ENCODE data around the gene DPH3. TPM values are rescaled to one million over a fixed set of nuclear protein-coding genes. Genes with fewer than 3 reads are reported as not detected.

The DPH3 gene
- total and polyA plus RNA-seq, 10 of the 15 experiments (the other 5 are each of a cell fraction or from before 2014, with no cell fraction given) = 10.8 to 71.8 (median 23.4) TPM

DNA sequence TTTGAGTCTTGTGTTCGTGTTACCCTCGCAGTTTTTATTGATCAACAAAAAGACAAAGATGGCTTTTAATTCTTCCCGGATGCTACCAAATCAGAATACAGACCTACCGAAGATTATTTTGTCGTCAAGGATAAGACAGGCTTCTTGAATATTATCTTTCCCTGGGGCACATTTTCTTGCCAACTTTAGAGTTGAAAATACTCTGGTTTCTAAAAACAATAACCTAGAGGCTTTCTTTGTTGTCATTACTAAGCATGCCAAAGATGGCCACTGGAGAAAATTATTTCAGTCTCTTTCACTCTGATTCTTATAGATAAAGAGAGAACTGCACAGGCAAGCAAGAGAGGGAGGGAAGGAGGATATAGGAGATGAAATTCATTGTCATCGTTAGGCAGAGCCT is 34.1 kb upstream of the DPH3 start (continued):
- no peak for TF ChIP-seq NKRF (conservative IDR thresholded peaks at IDR 0.05)

GRCh38 chr3:16297997-16298885 is 33.5 kb upstream of the DPH3 start:
- intact Hi-C loops (cut with micrococcal nuclease; ENCODE audit: unreplicated experiment) (loop anchor here (10.0 kb wide), 1 partner anchor 527 kb away; no protein-coding TSS in a partner anchor), in situ Hi-C loops (cut with MboI) (loop anchor here (25.0 kb wide), 2 partner anchors 739 to 914 kb away; no protein-coding TSS in a partner anchor)
- Histone ChIP-seq H3K9ac (ENCODE audit: control insufficient read depth, insufficient read depth, low read length) (no peak overlapping the region), H3K27ac (ENCODE audit: control insufficient read depth, insufficient read depth) (no peak overlapping the region), H3K4me3 (no peak overlapping the region), H3K9me3 (replicated peaks; ENCODE audit: control insufficient read depth, insufficient read depth, low read length) (peaks cover 5% of the 10 kb centered on the region), H3K36me3 (ENCODE audit: control insufficient read depth in 2 of 2, insufficient read depth in 2 of 2, low read length in 1 of 2) (peaks cover 1 to 20% of the 10 kb centered on the region in 2 experiments), H3K79me2 (ENCODE audit: control insufficient read depth, insufficient read depth, low read length) (no peaks in the 10 kb centered on the region; the same call in 1 of the 2 replicates), H2AFZ (ENCODE audit: control insufficient read depth, low read depth, low read length) (no peak overlapping the region), H4K20me1 (ENCODE audit: control insufficient read depth, insufficient read depth) (no peaks in the 10 kb centered on the region), H3K4me1 (ENCODE audit: control insufficient read depth, insufficient read depth, low read length) (peaks cover 25% of the 10 kb centered on the region), H3K27me3 (replicated peaks in 1 of 2; ENCODE audit: control insufficient read depth in 2 of 2, insufficient read depth in 2 of 2, low read length in 1 of 2) (no peaks in the 10 kb centered on the region), H3K4me2 (ENCODE audit: control insufficient read depth, insufficient read depth) (no peak overlapping the region)
- DNase-seq (ENCODE audit: low read depth, low spot score) = no peak
- no peak; the same call in 2 of the 3 replicates for ATAC-seq
- POLR2A ChIA-PET = interaction anchor here (0.5 kb wide), 1 partner anchor 237 kb away, joined by 4 read pairs; no protein-coding TSS in a partner anchor
- SMC1A ChIA-PET (ENCODE audit: uncharacterized antibody, unreplicated experiment) = no interaction called here
- TSS peak; percentile 12 for BruUV-seq (replicated peaks)
- CTCF ChIA-PET = no interaction called here
- RAD21 ChIA-PET (ENCODE audit: unreplicated experiment) = interaction anchor here (0.6 kb wide), 1 partner anchor 259 kb away, joined by 3 read pairs; no protein-coding TSS in a partner anchor
- FAIRE-seq = no peak
- WGBS (ENCODE audit: insufficient coverage, insufficient replicate concordance, low lambda C conversion rate, missing lambda C conversion rate) = 92% methylated on average over 9 of the region's 9 CpGs
- 0 out of 4 replicates have a peak, but pooled peaks of 1 of the 2 experiments have one; percentile 8 for TF ChIP-seq BHLHE40 (IDR thresholded peaks at IDR 0.05; ENCODE audit: borderline replicate concordance in 1 of 2, low read depth in 2 of 2, low read length in 1 of 2)
- TF ChIP-seq TARDBP (IDR thresholded peaks at IDR 0.05; ENCODE audit: borderline replicate concordance) = no peak
- 0 out of 4 replicates have a peak, but pooled peaks of 1 of the 2 experiments have one; percentile 12 for TF ChIP-seq IKZF2 (IDR thresholded peaks at IDR 0.05)
- no peak for TF ChIP-seq EED (IDR thresholded peaks at IDR 0.05; ENCODE audit: low read depth)
- TF ChIP-seq NR2F1 (conservative IDR thresholded peaks at IDR 0.05) = no peak
- TF ChIP-seq, protein P1, sequence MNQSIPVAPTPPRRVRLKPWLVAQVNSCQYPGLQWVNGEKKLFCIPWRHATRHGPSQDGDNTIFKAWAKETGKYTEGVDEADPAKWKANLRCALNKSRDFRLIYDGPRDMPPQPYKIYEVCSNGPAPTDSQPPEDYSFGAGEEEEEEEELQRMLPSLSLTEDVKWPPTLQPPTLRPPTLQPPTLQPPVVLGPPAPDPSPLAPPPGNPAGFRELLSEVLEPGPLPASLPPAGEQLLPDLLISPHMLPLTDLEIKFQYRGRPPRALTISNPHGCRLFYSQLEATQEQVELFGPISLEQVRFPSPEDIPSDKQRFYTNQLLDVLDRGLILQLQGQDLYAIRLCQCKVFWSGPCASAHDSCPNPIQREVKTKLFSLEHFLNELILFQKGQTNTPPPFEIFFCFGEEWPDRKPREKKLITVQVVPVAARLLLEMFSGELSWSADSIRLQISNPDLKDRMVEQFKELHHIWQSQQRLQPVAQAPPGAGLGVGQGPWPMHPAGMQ (IDR thresholded peaks at IDR 0.05; ENCODE audit: borderline replicate concordance) = no peak
- no peak for TF ChIP-seq ZSCAN29 (IDR thresholded peaks at IDR 0.05)
- TF ChIP-seq POLR2A (IDR thresholded peaks at IDR 0.05; ENCODE audit: low read depth, low read length) = no peak
- no peak for TF ChIP-seq FOXM1 (IDR thresholded peaks at IDR 0.05; ENCODE audit: low read depth, low read length)
- no peak for TF ChIP-seq SPI1 (IDR thresholded peaks at IDR 0.05; ENCODE audit: borderline replicate concordance, insufficient read depth, low read depth, low read length)
- TF ChIP-seq POU2F2 (IDR thresholded peaks at IDR 0.05; ENCODE audit: borderline replicate concordance, low read depth, low read length) = 0 out of 3 replicates have a peak, but pooled peaks have one; percentile 7
- no peak for TF ChIP-seq CHD4 (IDR thresholded peaks at IDR 0.05)
- TF ChIP-seq NR2C1 (IDR thresholded peaks at IDR 0.05) = no peak
- no peak for TF ChIP-seq HCFC1 (IDR thresholded peaks at IDR 0.05; ENCODE audit: low read length)
- TF ChIP-seq, protein P2, sequence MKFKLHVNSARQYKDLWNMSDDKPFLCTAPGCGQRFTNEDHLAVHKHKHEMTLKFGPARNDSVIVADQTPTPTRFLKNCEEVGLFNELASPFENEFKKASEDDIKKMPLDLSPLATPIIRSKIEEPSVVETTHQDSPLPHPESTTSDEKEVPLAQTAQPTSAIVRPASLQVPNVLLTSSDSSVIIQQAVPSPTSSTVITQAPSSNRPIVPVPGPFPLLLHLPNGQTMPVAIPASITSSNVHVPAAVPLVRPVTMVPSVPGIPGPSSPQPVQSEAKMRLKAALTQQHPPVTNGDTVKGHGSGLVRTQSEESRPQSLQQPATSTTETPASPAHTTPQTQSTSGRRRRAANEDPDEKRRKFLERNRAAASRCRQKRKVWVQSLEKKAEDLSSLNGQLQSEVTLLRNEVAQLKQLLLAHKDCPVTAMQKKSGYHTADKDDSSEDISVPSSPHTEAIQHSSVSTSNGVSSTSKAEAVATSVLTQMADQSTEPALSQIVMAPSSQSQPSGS (IDR thresholded peaks at IDR 0.05; ENCODE audit: low read length) = no peak
- TF ChIP-seq MYC (IDR thresholded peaks at IDR 0.05; ENCODE audit: insufficient read depth, insufficient read length, insufficient replicate concordance, low read length, severe bottlenecking) = no peak
- TF ChIP-seq RAD51 (IDR thresholded peaks at IDR 0.05) = no peak

All from GM12878 (cell line).